Ectodermal cell (in vitro differentiated cells): Measurements from ENCODE around the gene CHRNA9.

Experiments used
- H3K27ac ChIP-seq: 2 replicates; pipeline ENCODE4 v1.7.0; 2013; ENCODE audit warnings: mild to moderate bottlenecking, low read depth, low read length; ENCODE audit not compliant: insufficient read depth, poor library complexity, severe bottlenecking
- H3K27me3 ChIP-seq: 2 replicates; pipeline ENCODE4 v1.7.0; 2013; ENCODE audit warnings: mild to moderate bottlenecking, low read length; ENCODE audit not compliant: insufficient read depth, control insufficient read depth, poor library complexity, severe bottlenecking
- H3K36me3 ChIP-seq: one replicate; pipeline ENCODE4 v1.7.0; 2013; ENCODE audit warnings: low read length; ENCODE audit not compliant: control insufficient read depth, insufficient read depth
- H3K4me1 ChIP-seq: one replicate; pipeline ENCODE4 v1.7.0; 2013; ENCODE audit warnings: low read length; ENCODE audit not compliant: control insufficient read depth, insufficient read depth
- H3K4me3 ChIP-seq: 2 replicates; pipeline ENCODE4 v1.7.0; 2013; ENCODE audit warnings: low read depth, low read length, control low read depth; ENCODE audit not compliant: insufficient read depth
- H3K9me3 ChIP-seq: 2 replicates; pipeline ENCODE4 v1.7.0; 2013; ENCODE audit warnings: mild to moderate bottlenecking, low read length, moderate library complexity; ENCODE audit not compliant: control insufficient read depth
- WGBS, 2 experiments: methylation state at CpG; one replicate each; pipeline ENCODE4 v1.1.7; 2013; ENCODE audit warnings: missing lambda C conversion rate in 2 of 2; 5-methylcytosine and 5-hydroxymethylcytosine counted together

Gene CHRNA9

GRCh38 chr4:40395908-40396793, 61.0 kb downstream of the CHRNA9 start:
- Histone ChIP-seq H3K27me3 (no peaks in the 10 kb centered on the region), H3K36me3 (no peaks in the 10 kb centered on the region), H3K4me1 (peaks cover 10% of the 10 kb centered on the region), H3K27ac (no peak overlapping the region), H3K9me3 (no peaks in the 10 kb centered on the region), H3K4me3 (no peak overlapping the region)
- 80 to 81% methylated on average over 7 of the region's 7 CpGs for WGBS, 2 experiments

GRCh38 chr4:40399578-40399977, 64.4 kb downstream of the CHRNA9 start:
- Histone ChIP-seq H3K27me3 (no peaks in the 10 kb centered on the region), H3K36me3 (no peaks in the 10 kb centered on the region), H3K27ac (no peak overlapping the region), H3K9me3 (no peaks in the 10 kb centered on the region), H3K4me3 (no peak overlapping the region), H3K4me1 (peaks cover 10% of the 10 kb centered on the region)
- WGBS, 2 experiments = 92 to 94% methylated on average over 3 of the region's 3 CpGs

GRCh38 chr4:40401096-40401495, 66.0 kb downstream of the CHRNA9 start:
- H3K4me3 ChIP-seq = no peak overlapping the region
- 94 to 98% methylated on average over 6 of the region's 6 CpGs for WGBS, 2 experiments
- H3K27ac ChIP-seq = no peak overlapping the region
- no peaks in the 10 kb centered on the region for H3K36me3 ChIP-seq
- peaks cover 4% of the 10 kb centered on the region for H3K4me1 ChIP-seq
- H3K9me3 ChIP-seq = no peaks in the 10 kb centered on the region
- no peaks in the 10 kb centered on the region for H3K27me3 ChIP-seq

- Histone ChIP-seq H3K36me3 (no peaks in the 10 kb centered on the region), H3K27ac (no peak overlapping the region), H3K27me3 (no peaks in the 10 kb centered on the region), H3K9me3 (no peaks in the 10 kb centered on the region), H3K4me1 (no peaks in the 10 kb centered on the region), H3K4me3 (no peak overlapping the region)
- 89 to 93% methylated on average over 7 of the region's 8 CpGs for WGBS, 2 experiments
These were observed 66.5 kb downstream of the CHRNA9 start for GRCh38 chr4:40401631-40402030.

GRCh38 chr4:40402556-40402955, 67.4 kb downstream of the CHRNA9 start:
- no peaks in the 10 kb centered on the region for H3K27me3 ChIP-seq
- H3K9me3 ChIP-seq = no peaks in the 10 kb centered on the region
- H3K27ac ChIP-seq = no peak overlapping the region
- no peak overlapping the region for H3K4me3 ChIP-seq
- no peaks in the 10 kb centered on the region for H3K4me1 ChIP-seq
- H3K36me3 ChIP-seq = no peaks in the 10 kb centered on the region
- 97 to 100% methylated on average over 1 of the region's 1 CpG for WGBS, 2 experiments

- Histone ChIP-seq H3K27ac (no peak overlapping the region), H3K4me3 (no peak overlapping the region), H3K36me3 (no peaks in the 10 kb centered on the region), H3K27me3 (no peaks in the 10 kb centered on the region), H3K9me3 (no peaks in the 10 kb centered on the region), H3K4me1 (no peaks in the 10 kb centered on the region)
- 90 to 94% methylated on average over 5 of the region's 5 CpGs for WGBS, 2 experiments
These were observed 67.9 kb downstream of the CHRNA9 start for GRCh38 chr4:40403081-40403480.
